Measurements from ENCODE around the gene ABCF3. TPM values are rescaled to one million over a fixed set of nuclear protein-coding genes. Genes with fewer than 3 reads are reported as not detected.
"Not testable (repeated sequence)": the region's sequence is repeated elsewhere in the genome, so short reads cannot be mapped to it uniquely, and the experiment has no call there.

The ABCF3 gene
- total and polyA plus RNA-seq, 8 donors = 57.6 to 75.2 (median 67.8) TPM

- Histone ChIP-seq H3K4me1 (no peaks in the 10 kb centered on the region), H3K9me3 (no peaks in the 10 kb centered on the region), H3K27ac (no peak overlapping the region), H3K4me3 (no peak overlapping the region), H3K36me3 (peaks cover 0 to 73% of the 10 kb centered on the region in 2 donors), H3K27me3 (no peaks in the 10 kb centered on the region)
- no peak for ATAC-seq
- no peak for DNase-seq
- intact Hi-C loops (cut with DNase I) = loop anchor here in 1 of 2 donors (10.0 kb wide), 1 partner anchor 90 kb away; no protein-coding TSS in a partner anchor
- no peak for TF ChIP-seq CTCF (IDR thresholded peaks at IDR 0.05)
These were observed 41.5 kb upstream of the ABCF3 start for GRCh38 chr3:184144505-184144904.

GRCh38 chr3:184145111-184145524 lies 40.9 kb upstream of the ABCF3 start:
- DNase-seq = peak in 1 of 4 donors; percentile 51
- Histone ChIP-seq H3K9me3 (no peaks in the 10 kb centered on the region), H3K4me1 (no peaks in the 10 kb centered on the region), H3K27ac (no peak overlapping the region), H3K36me3 (peaks cover 0 to 67% of the 10 kb centered on the region in 2 donors), H3K27me3 (no peaks in the 10 kb centered on the region), H3K4me3 (no peak overlapping the region)
- ATAC-seq = peak; percentile 97
- TF ChIP-seq CTCF (IDR thresholded peaks at IDR 0.05) = peak; percentile 23 to 24
- intact Hi-C loops (cut with DNase I) = loop anchor here in 1 of 2 donors (10.0 kb wide), 1 partner anchor 90 kb away; no protein-coding TSS in a partner anchor

GRCh38 chr3:184145751-184146270 lies 40.2 kb upstream of the ABCF3 start:
- no peak for TF ChIP-seq CTCF (IDR thresholded peaks at IDR 0.05)
- Histone ChIP-seq H3K4me3 (no peak overlapping the region), H3K27ac (no peak overlapping the region), H3K27me3 (no peaks in the 10 kb centered on the region), H3K36me3 (peaks cover 0 to 60% of the 10 kb centered on the region in 2 donors), H3K4me1 (no peaks in the 10 kb centered on the region), H3K9me3 (no peaks in the 10 kb centered on the region)
- intact Hi-C loops (cut with DNase I) = loop anchor here in 1 of 2 donors (10.0 kb wide), 1 partner anchor 89 kb away; no protein-coding TSS in a partner anchor
- ATAC-seq (no peak), DNase-seq (no peak)

GRCh38 chr3:184148076-184148475 lies 37.9 kb upstream of the ABCF3 start:
- no peaks in the 10 kb centered on the region for H3K9me3 ChIP-seq
- DNase-seq = no peak
- no peaks in the 10 kb centered on the region for H3K4me1 ChIP-seq
- no peak overlapping the region for H3K27ac ChIP-seq
- no peak for TF ChIP-seq CTCF (IDR thresholded peaks at IDR 0.05)
- intact Hi-C loops (cut with DNase I) = loop anchor here in 1 of 2 donors (10.0 kb wide), 1 partner anchor 87 kb away; no protein-coding TSS in a partner anchor
- no peaks in the 10 kb centered on the region for H3K27me3 ChIP-seq
- H3K4me3 ChIP-seq = no peak overlapping the region
- no peak for ATAC-seq
- H3K36me3 ChIP-seq = peaks cover 0 to 37% of the 10 kb centered on the region in 2 donors

GRCh38 chr3:184149123-184149522 lies 36.9 kb upstream of the ABCF3 start:
- TF ChIP-seq CTCF (IDR thresholded peaks at IDR 0.05) = no peak
- H3K4me1 ChIP-seq = peaks cover 0 to under 1% of the 10 kb centered on the region in 2 donors
- H3K27me3 ChIP-seq = no peaks in the 10 kb centered on the region
- ATAC-seq (no peak), DNase-seq (no peak)
- no peak overlapping the region for H3K27ac ChIP-seq
- peaks cover 0 to 27% of the 10 kb centered on the region in 2 donors for H3K36me3 ChIP-seq
- H3K4me3 ChIP-seq = no peak overlapping the region
- intact Hi-C loops (cut with DNase I) = loop anchor here in 1 of 2 donors (10.0 kb wide), 1 partner anchor 86 kb away; no protein-coding TSS in a partner anchor
- no peaks in the 10 kb centered on the region for H3K9me3 ChIP-seq

GRCh38 chr3:184149770-184150169 lies 36.2 kb upstream of the ABCF3 start:
- DNase-seq, H3K27ac ChIP-seq, H3K9me3 ChIP-seq, H3K4me1 ChIP-seq, ATAC-seq, H3K27me3 ChIP-seq, H3K4me3 ChIP-seq: not testable (repeated sequence)
- intact Hi-C loops (cut with DNase I) = loop anchor here in 1 of 2 donors (10.0 kb wide), 1 partner anchor 85 kb away; no protein-coding TSS in a partner anchor
- peaks cover 0 to 20% of the 10 kb centered on the region in 2 donors for H3K36me3 ChIP-seq
